Fibroblast of mammary gland (primary cell): ENCODE measurements around the gene SPINT1.

Experiments
- DNase-seq: peaks from one replicate; pipeline ENCODE4 v3.0.0-alpha.2; 2010; ENCODE audit warnings: low read depth
- H3K4me3 ChIP-seq: 2 replicates; pipeline ENCODE4 v1.5.1; 2011; ENCODE audit warnings: low read depth, mild to moderate bottlenecking, low read length, moderate library complexity; ENCODE audit not compliant: control insufficient read depth
- TF ChIP-seq, protein P1 (sequence below): conservative IDR thresholded peaks from 2 replicates; pipeline ENCODE4 v1.5.1; 2011; ENCODE audit warnings: low read depth, low read length, inconsistent platforms; ENCODE audit not compliant: control insufficient read depth, insufficient read depth

Gene SPINT1, protein sequence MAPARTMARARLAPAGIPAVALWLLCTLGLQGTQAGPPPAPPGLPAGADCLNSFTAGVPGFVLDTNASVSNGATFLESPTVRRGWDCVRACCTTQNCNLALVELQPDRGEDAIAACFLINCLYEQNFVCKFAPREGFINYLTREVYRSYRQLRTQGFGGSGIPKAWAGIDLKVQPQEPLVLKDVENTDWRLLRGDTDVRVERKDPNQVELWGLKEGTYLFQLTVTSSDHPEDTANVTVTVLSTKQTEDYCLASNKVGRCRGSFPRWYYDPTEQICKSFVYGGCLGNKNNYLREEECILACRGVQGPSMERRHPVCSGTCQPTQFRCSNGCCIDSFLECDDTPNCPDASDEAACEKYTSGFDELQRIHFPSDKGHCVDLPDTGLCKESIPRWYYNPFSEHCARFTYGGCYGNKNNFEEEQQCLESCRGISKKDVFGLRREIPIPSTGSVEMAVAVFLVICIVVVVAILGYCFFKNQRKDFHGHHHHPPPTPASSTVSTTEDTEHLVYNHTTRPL

DNA sequence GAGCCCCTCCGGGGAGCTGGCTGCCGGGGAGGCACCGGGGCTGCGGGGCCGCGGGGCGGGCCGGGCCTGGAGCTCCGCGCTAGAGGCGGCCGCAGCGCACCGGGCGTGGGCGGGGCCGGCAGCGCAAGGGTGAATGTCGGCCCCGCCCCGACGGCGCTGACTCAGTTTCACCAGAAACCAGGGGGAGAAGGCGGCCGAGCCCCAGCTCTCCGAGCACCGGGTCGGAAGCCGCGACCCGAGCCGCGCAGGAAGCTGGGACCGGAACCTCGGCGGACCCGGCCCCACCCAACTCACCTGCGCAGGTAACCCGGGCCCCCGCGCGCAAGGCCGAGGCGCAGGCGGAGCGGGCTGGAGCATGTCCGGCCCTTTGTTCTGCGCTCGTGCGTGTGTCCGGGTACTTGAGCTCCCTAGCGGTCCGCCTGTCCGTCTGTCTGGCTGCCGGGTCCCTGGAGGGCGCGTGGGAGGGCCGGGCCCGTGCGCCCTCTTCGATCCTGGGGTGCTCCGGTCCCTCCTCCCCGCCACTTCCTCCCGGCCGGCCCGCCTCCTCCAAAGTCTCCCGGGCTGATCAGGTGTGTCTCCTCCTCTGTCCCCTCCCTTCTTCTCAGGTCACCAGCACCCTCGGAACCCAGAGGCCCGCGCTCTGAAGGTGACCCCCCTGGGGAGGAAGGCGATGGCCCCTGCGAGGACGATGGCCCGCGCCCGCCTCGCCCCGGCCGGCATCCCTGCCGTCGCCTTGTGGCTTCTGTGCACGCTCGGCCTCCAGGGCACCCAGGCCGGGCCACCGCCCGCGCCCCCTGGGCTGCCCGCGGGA is at the start of gene SPINT1:
Gene SPINT1 (plus strand): TSS at position 164 of the 811 bp plus-strand sequence. CDS start 507 bp downstream, at position 671.
- no peak within 1 kb of the TSS for H3K4me3 ChIP-seq
- no peak for DNase-seq
- TF ChIP-seq, protein P1, sequence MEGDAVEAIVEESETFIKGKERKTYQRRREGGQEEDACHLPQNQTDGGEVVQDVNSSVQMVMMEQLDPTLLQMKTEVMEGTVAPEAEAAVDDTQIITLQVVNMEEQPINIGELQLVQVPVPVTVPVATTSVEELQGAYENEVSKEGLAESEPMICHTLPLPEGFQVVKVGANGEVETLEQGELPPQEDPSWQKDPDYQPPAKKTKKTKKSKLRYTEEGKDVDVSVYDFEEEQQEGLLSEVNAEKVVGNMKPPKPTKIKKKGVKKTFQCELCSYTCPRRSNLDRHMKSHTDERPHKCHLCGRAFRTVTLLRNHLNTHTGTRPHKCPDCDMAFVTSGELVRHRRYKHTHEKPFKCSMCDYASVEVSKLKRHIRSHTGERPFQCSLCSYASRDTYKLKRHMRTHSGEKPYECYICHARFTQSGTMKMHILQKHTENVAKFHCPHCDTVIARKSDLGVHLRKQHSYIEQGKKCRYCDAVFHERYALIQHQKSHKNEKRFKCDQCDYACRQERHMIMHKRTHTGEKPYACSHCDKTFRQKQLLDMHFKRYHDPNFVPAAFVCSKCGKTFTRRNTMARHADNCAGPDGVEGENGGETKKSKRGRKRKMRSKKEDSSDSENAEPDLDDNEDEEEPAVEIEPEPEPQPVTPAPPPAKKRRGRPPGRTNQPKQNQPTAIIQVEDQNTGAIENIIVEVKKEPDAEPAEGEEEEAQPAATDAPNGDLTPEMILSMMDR, result no peak

DNA sequence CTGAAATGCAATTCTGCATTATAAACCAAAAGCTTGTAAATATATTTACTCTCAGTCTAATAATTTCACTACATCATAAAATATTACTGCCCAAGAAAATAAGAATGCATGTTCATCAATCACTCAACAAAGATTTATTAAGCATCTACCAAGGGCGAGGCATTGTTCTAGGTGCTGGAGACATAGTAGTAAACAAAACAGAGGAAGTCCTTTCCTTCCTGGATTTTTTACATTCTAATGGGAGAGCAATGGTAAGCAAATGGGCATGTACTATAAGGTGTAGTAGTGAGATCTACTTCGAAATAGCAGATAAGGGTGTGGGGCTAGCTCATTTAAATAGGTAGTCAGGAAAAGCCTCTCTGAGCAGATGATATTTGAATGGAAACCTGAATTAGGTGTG is 47.8 kb upstream of the SPINT1 start:
- DNase-seq, result no peak

DNA sequence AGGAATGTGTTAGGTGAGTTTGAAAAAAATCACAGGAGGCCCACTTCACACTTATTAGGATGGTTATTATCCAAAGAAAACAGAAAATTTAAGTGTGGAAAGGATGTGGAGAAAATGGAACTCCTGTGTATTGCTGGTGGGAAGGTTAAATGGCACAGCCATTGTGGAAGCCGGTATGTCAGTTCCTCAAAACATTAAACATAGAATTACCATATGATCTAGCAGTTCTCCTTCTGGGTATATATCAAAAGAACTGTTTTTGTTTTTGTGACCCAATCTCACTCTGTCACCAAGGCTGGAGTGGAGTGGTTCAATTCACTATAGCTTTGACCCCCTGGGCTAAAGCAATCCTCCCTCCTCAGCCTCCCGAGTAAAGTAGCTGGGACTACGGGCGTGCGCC is 47.3 kb upstream of the SPINT1 start:
- no peak for DNase-seq
- TF ChIP-seq, protein P1, result no peak
- H3K4me3 ChIP-seq, result no peak overlapping the region

More for the DNA sequence above, 47.8 kb upstream of the SPINT1 start:
- no peak overlapping the region for H3K4me3 ChIP-seq
- TF ChIP-seq, protein P1, result no peak

DNA sequence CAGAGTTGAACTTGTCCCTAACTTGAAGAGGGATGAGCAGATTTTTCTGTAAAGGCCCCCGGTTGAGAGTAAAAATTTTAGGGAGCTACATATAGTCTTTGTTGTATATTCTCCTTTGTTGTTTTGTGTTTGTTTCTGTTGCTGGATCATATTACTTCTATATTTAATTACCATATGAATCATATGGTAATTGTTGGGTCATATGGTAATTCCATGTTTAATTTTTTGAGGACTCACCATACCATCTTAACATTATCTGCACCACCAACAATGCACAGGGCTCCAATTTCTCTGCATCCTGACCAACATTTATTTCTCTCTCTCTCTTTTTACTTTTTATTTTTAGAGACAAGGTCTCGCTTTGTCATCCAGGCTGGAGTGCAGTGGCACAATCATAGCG is 44.3 kb upstream of the SPINT1 start:
- H3K4me3 ChIP-seq, result no peak overlapping the region
- no peak for DNase-seq
- TF ChIP-seq, protein P1, result no peak

DNA sequence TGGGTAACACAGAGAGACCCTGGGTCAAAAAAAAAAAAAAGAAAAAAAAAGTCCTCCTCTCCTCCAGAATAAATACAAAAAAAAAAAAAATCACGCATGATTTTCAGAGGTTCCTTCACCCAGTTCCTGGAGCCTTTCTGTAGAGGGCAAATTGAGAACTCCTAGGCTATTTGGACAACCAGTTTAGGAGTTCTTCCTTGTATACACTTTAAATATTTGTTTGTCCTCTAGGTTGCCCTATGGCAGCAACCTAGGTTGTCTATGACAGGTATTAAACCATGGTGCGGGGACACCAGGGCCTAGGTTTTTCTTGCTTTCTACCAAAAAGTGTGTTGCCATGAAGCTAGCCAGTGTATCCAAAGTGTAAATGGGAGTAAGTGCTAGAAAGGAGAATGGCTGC is 40.8 kb upstream of the SPINT1 start:
- DNase-seq, result no peak
- no peak overlapping the region for H3K4me3 ChIP-seq
- TF ChIP-seq, protein P1, result no peak

DNA sequence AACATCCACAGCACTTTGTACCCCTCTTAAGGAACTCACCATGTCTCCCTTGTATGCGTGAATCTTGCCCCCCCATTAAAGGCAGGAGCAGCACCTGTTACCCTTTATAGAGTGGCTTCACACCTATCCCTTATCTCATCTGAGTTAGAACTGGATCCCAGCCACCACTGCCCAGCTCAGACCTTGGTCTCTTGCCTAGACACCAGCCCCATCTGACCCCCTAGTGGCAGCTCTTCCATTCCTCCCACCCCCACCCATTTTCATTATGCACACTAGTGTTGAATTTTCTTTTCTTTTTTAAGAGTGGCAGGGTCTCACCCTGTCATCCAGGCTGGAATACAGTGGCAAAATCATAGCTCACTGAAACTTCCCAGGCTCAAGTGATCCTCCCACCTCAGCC is 40.2 kb upstream of the SPINT1 start:
- TF ChIP-seq, protein P1, result no peak
- no peak for DNase-seq
- H3K4me3 ChIP-seq, result no peak overlapping the region
